K562 (cell line): Measurements from ENCODE around the gene SAMD13. TPM values are rescaled to one million over a fixed set of nuclear protein-coding genes. Genes with fewer than 3 reads are reported as not detected.

ENCODE experiments used
- RBFOX2 ChIP-seq: fragments of 200-400 bp; formaldehyde crosslinking; IDR thresholded peaks from 2 replicates; pipeline ENCODE4 v1.6.1; 2017; ENCODE audit warnings: low read depth, mild to moderate bottlenecking, low read length, moderate library complexity
- STAT5A ChIP-seq: IDR thresholded peaks from 2 replicates; pipeline ENCODE4 v1.6.1; 2012; ENCODE audit warnings: low read length, inconsistent platforms, borderline replicate concordance
- polyA plus RNA-seq, 8 experiments: library from polyadenylated mRNA; depleted of rRNA in 4 of 8; stranded (reverse) in 5 of 8; unstranded in 3 of 8; fragments of >200 nt; fragmentation: Nextera tagmentation in 2 of 8; fragmentation: Illumina TruSeq in 1 of 8; extraction: Ambion mirVana in 2 of 8; extraction: Trizol in 1 of 8; gene quantifications; 2 replicates each; pipeline versions ENCODE4 v1.2.1 to v1.2.3, GENCODE V29; 2011 to 2014; ENCODE audit warnings: inconsistent platforms in 1 of 8, missing spikeins in 1 of 8
- total RNA-seq, 7 experiments: library from RNA; depleted of rRNA in 6 of 7; stranded (reverse); fragments of >200 nt in 6 of 7; fragmentation: Illumina TruSeq in 2 of 7; extraction: Trizol in 2 of 7; gene quantifications; 2 replicates each; pipeline versions ENCODE4 v1.2.1 to v1.2.3, GENCODE V29; 2011 to 2021; ENCODE audit warnings: low replicate concordance in 1 of 7
- TF ChIP-seq, protein P1 (sequence below): fragments of 200-600 bp; sonication (generic); IDR thresholded peaks from one replicate; pipeline ENCODE4 v1.6.1; 2012; ENCODE audit warnings: mild to moderate bottlenecking, low read depth, low read length, inconsistent platforms

SAMD13 gene
- total and polyA plus RNA-seq, 9 of the 15 experiments (the other 6 are each of a cell fraction or from before 2014, with no cell fraction given), result 0.78 to 2.7 (median 1.00) TPM

DNA sequence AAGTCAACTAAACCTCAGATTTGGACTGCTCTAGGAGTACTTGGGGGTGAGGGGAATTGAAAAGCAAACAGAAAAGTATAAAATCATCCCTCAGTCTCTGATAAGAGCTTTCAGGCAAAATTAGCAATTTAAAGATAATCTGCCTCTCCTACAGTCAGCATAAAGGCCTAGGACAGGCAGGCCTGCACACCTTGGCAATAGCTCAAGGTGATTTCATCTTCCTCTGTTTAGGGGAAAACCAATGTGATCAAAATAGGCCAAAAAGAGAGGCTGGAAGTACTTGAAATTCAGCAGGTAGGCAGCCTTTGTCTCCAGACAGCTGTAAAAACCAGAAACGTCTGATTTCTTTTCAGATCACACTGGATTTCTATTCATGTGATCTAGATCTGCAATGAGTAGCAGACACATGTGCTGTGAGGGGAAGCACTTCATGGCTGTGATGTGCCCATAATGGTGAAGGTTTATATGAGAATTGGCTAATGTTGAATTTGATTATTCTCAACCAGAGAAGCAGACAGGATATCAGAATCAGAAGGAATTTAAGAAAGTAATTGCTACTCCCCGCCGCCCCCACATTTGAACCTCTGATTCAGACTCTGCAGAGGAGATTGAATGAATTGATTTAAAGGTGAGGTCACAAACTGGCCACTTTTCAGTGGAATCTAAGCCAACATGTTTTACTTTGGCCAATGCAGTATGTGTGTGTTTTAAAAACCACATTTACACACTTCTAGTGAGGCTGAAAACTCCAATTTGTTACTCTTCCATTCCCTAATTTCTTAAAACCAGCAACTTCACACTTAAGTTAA, 51.0 kb downstream of the SAMD13 start (continued):
- TF ChIP-seq, protein P1, sequence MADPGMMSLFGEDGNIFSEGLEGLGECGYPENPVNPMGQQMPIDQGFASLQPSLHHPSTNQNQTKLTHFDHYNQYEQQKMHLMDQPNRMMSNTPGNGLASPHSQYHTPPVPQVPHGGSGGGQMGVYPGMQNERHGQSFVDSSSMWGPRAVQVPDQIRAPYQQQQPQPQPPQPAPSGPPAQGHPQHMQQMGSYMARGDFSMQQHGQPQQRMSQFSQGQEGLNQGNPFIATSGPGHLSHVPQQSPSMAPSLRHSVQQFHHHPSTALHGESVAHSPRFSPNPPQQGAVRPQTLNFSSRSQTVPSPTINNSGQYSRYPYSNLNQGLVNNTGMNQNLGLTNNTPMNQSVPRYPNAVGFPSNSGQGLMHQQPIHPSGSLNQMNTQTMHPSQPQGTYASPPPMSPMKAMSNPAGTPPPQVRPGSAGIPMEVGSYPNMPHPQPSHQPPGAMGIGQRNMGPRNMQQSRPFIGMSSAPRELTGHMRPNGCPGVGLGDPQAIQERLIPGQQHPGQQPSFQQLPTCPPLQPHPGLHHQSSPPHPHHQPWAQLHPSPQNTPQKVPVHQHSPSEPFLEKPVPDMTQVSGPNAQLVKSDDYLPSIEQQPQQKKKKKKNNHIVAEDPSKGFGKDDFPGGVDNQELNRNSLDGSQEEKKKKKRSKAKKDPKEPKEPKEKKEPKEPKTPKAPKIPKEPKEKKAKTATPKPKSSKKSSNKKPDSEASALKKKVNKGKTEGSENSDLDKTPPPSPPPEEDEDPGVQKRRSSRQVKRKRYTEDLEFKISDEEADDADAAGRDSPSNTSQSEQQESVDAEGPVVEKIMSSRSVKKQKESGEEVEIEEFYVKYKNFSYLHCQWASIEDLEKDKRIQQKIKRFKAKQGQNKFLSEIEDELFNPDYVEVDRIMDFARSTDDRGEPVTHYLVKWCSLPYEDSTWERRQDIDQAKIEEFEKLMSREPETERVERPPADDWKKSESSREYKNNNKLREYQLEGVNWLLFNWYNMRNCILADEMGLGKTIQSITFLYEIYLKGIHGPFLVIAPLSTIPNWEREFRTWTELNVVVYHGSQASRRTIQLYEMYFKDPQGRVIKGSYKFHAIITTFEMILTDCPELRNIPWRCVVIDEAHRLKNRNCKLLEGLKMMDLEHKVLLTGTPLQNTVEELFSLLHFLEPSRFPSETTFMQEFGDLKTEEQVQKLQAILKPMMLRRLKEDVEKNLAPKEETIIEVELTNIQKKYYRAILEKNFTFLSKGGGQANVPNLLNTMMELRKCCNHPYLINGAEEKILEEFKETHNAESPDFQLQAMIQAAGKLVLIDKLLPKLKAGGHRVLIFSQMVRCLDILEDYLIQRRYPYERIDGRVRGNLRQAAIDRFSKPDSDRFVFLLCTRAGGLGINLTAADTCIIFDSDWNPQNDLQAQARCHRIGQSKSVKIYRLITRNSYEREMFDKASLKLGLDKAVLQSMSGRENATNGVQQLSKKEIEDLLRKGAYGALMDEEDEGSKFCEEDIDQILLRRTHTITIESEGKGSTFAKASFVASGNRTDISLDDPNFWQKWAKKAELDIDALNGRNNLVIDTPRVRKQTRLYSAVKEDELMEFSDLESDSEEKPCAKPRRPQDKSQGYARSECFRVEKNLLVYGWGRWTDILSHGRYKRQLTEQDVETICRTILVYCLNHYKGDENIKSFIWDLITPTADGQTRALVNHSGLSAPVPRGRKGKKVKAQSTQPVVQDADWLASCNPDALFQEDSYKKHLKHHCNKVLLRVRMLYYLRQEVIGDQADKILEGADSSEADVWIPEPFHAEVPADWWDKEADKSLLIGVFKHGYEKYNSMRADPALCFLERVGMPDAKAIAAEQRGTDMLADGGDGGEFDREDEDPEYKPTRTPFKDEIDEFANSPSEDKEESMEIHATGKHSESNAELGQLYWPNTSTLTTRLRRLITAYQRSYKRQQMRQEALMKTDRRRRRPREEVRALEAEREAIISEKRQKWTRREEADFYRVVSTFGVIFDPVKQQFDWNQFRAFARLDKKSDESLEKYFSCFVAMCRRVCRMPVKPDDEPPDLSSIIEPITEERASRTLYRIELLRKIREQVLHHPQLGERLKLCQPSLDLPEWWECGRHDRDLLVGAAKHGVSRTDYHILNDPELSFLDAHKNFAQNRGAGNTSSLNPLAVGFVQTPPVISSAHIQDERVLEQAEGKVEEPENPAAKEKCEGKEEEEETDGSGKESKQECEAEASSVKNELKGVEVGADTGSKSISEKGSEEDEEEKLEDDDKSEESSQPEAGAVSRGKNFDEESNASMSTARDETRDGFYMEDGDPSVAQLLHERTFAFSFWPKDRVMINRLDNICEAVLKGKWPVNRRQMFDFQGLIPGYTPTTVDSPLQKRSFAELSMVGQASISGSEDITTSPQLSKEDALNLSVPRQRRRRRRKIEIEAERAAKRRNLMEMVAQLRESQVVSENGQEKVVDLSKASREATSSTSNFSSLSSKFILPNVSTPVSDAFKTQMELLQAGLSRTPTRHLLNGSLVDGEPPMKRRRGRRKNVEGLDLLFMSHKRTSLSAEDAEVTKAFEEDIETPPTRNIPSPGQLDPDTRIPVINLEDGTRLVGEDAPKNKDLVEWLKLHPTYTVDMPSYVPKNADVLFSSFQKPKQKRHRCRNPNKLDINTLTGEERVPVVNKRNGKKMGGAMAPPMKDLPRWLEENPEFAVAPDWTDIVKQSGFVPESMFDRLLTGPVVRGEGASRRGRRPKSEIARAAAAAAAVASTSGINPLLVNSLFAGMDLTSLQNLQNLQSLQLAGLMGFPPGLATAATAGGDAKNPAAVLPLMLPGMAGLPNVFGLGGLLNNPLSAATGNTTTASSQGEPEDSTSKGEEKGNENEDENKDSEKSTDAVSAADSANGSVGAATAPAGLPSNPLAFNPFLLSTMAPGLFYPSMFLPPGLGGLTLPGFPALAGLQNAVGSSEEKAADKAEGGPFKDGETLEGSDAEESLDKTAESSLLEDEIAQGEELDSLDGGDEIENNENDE, result no peak
- TF ChIP-seq RBFOX2 (no peak), STAT5A (no peak)
- TF ChIP-seq, all 486 proteins: peak for 0
